HUES6 (cell line): ENCODE measurements around the gene NTM.

ENCODE experiments used
- H3K27ac ChIP-seq: 2 replicates; pipeline ENCODE4 v1.7.0; 2013; ENCODE audit warnings: low read depth, mild to moderate bottlenecking, low read length, inconsistent platforms
- H3K27me3 ChIP-seq: 2 replicates; pipeline ENCODE4 v1.6.1; 2013; ENCODE audit warnings: low read length; ENCODE audit not compliant: control insufficient read depth, insufficient read depth
- H3K36me3 ChIP-seq: 2 replicates; pipeline ENCODE4 v1.6.1; 2013; ENCODE audit warnings: low read length; ENCODE audit not compliant: control insufficient read depth, insufficient read depth
- H3K4me1 ChIP-seq: 2 replicates; pipeline ENCODE4 v1.6.1; 2013; ENCODE audit warnings: low read length; ENCODE audit not compliant: control insufficient read depth, insufficient read depth
- H3K4me3 ChIP-seq: 2 replicates; pipeline ENCODE4 v1.5.1; 2013; ENCODE audit warnings: low read depth, low read length
- H3K9ac ChIP-seq: one replicate; pipeline ENCODE4 v1.6.1; 2013; ENCODE audit warnings: mild to moderate bottlenecking, low read length
- H3K9me3 ChIP-seq: 2 replicates; pipeline ENCODE4 v1.6.1; 2013; ENCODE audit warnings: low read depth, low read length; ENCODE audit not compliant: control insufficient read depth, insufficient read depth

NTM gene

GRCh38 chr11:131447898-131448297 is 77.5 kb downstream of the NTM start:
- no peak overlapping the region for H3K9ac ChIP-seq
- peaks cover 3% of the 10 kb centered on the region; the same call in 1 of the 2 replicates for H3K9me3 ChIP-seq
- H3K27ac ChIP-seq = no peak overlapping the region
- no peaks in the 10 kb centered on the region for H3K27me3 ChIP-seq
- no peaks in the 10 kb centered on the region; the same call in 1 of the 2 replicates for H3K4me1 ChIP-seq
- H3K36me3 ChIP-seq = no peaks in the 10 kb centered on the region
- no peak overlapping the region for H3K4me3 ChIP-seq

GRCh38 chr11:131449036-131450019 is 78.9 kb downstream of the NTM start:
- Histone ChIP-seq H3K9ac (no peak overlapping the region), H3K36me3 (no peaks in the 10 kb centered on the region), H3K27ac (no peak overlapping the region), H3K4me3 (no peak overlapping the region), H3K27me3 (no peaks in the 10 kb centered on the region), H3K9me3 (peaks cover 3% of the 10 kb centered on the region; the same call in 1 of the 2 replicates), H3K4me1 (no peaks in the 10 kb centered on the region; the same call in 1 of the 2 replicates)

GRCh38 chr11:131454490-131454889 is 84.1 kb downstream of the NTM start:
- H3K27ac ChIP-seq = no peak overlapping the region

GRCh38 chr11:131454989-131455388 is 84.6 kb downstream of the NTM start:
- no peak overlapping the region for H3K9ac ChIP-seq
- peaks cover 6% of the 10 kb centered on the region; the same call in 1 of the 2 replicates for H3K4me1 ChIP-seq
- no peaks in the 10 kb centered on the region for H3K27me3 ChIP-seq
- no peaks in the 10 kb centered on the region for H3K36me3 ChIP-seq
- H3K27ac ChIP-seq = no peak overlapping the region
- H3K9me3 ChIP-seq = peaks cover 3% of the 10 kb centered on the region; the same call in 1 of the 2 replicates
- no peak overlapping the region for H3K4me3 ChIP-seq

More at GRCh38 chr11:131454490-131454889, 84.1 kb downstream of the NTM start:
- H3K36me3 ChIP-seq = no peaks in the 10 kb centered on the region
- H3K4me3 ChIP-seq = no peak overlapping the region
- H3K27me3 ChIP-seq = no peaks in the 10 kb centered on the region
- H3K9ac ChIP-seq = no peak overlapping the region
- peaks cover 3% of the 10 kb centered on the region; the same call in 1 of the 2 replicates for H3K9me3 ChIP-seq
- peaks cover 6% of the 10 kb centered on the region; the same call in 1 of the 2 replicates for H3K4me1 ChIP-seq

GRCh38 chr11:131455843-131456704 is 85.7 kb downstream of the NTM start:
- H3K9me3 ChIP-seq = peaks cover 3% of the 10 kb centered on the region; the same call in 1 of the 2 replicates
- no peak overlapping the region for H3K27ac ChIP-seq
- H3K4me3 ChIP-seq = no peak overlapping the region
- H3K27me3 ChIP-seq = no peaks in the 10 kb centered on the region
- 0 out of 2 replicates have a peak, but pooled peaks cover 6% of the 10 kb centered on the region for H3K4me1 ChIP-seq
- no peaks in the 10 kb centered on the region for H3K36me3 ChIP-seq
- no peak overlapping the region for H3K9ac ChIP-seq

GRCh38 chr11:131457163-131457562 is 86.7 kb downstream of the NTM start:
- H3K9me3 ChIP-seq = no peaks in the 10 kb centered on the region
- no peaks in the 10 kb centered on the region for H3K27me3 ChIP-seq
- H3K27ac ChIP-seq = no peak overlapping the region
- H3K9ac ChIP-seq = no peak overlapping the region
- 0 out of 2 replicates have a peak, but pooled peaks cover 6% of the 10 kb centered on the region for H3K4me1 ChIP-seq
- no peaks in the 10 kb centered on the region for H3K36me3 ChIP-seq
- no peak overlapping the region for H3K4me3 ChIP-seq

- H3K9ac ChIP-seq = no peak overlapping the region
- H3K4me3 ChIP-seq = no peak overlapping the region
- H3K9me3 ChIP-seq = no peaks in the 10 kb centered on the region
- 0 out of 2 replicates have a peak, but pooled peaks cover 6% of the 10 kb centered on the region for H3K4me1 ChIP-seq
- no peaks in the 10 kb centered on the region for H3K36me3 ChIP-seq
- H3K27me3 ChIP-seq = no peaks in the 10 kb centered on the region
- no peak overlapping the region for H3K27ac ChIP-seq
Observed at GRCh38 chr11:131458421-131458820, 88.0 kb downstream of the NTM start.

GRCh38 chr11:131460931-131461330 is 90.5 kb downstream of the NTM start:
- Histone ChIP-seq H3K27me3 (no peaks in the 10 kb centered on the region), H3K4me1 (peaks cover 30% of the 10 kb centered on the region), H3K9ac (no peak overlapping the region), H3K27ac (no peak overlapping the region), H3K9me3 (no peaks in the 10 kb centered on the region), H3K4me3 (no peak overlapping the region), H3K36me3 (no peaks in the 10 kb centered on the region)

GRCh38 chr11:131462622-131463021 is 92.2 kb downstream of the NTM start:
- Histone ChIP-seq H3K27ac (no peak overlapping the region), H3K9ac (no peak overlapping the region), H3K9me3 (no peaks in the 10 kb centered on the region), H3K4me3 (no peak overlapping the region), H3K27me3 (no peaks in the 10 kb centered on the region), H3K4me1 (peaks cover 25% of the 10 kb centered on the region), H3K36me3 (no peaks in the 10 kb centered on the region)

GRCh38 chr11:131463162-131463561 is 92.7 kb downstream of the NTM start:
- Histone ChIP-seq H3K9ac (no peak overlapping the region), H3K9me3 (no peaks in the 10 kb centered on the region), H3K27me3 (no peaks in the 10 kb centered on the region), H3K4me3 (no peak overlapping the region), H3K27ac (no peak overlapping the region), H3K4me1 (peaks cover 28% of the 10 kb centered on the region), H3K36me3 (no peaks in the 10 kb centered on the region)
